ENCODE results near the gene NCF4. TPM values are rescaled to one million over a fixed set of nuclear protein-coding genes. Genes with fewer than 3 reads are reported as not detected.

The NCF4 gene
- polyA plus RNA-seq, 3 donors = 206 to 249 (median 209) TPM

DNA sequence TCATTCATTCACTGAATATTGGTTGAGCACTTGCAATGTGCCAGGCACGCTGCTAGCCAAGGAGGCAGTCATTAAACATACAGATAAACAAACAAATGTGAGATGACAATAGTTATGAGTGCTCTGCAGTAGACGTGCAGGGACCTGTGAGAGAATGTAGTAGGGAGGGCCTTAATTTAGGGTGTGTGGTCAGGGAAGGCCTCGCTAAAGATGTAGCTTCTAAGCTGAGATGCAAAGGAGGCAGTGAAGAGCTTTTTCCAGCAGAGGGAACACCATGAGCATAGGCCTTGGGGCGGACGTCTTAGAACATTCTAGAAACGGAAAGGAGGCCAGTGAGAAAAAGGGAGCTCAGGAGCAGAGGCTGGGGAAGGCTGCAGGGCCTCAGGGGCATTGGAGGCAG lies 789 bp upstream of the NCF4 start:
- H3K27ac Mint-ChIP-seq = peak overlapping the region; percentile 85 to 95 (median 90)
- Histone ChIP-seq H3K36me3 (replicated peaks in 1 of 2; ENCODE audit: control insufficient read depth in 1 of 2, insufficient read depth in 2 of 2, low read length in 2 of 2) (peaks cover 3 to 10% of the 10 kb centered on the region in 2 donors), H3K4me1 (ENCODE audit: control insufficient read depth in 1 of 2, insufficient read depth in 2 of 2, low read length in 2 of 2) (peaks cover 84 to 90% of the 10 kb centered on the region in 2 donors), H3K9me3 (replicated peaks in 1 of 2; ENCODE audit: control insufficient read depth in 1 of 2, insufficient read depth in 1 of 2, low read length in 2 of 2) (no peaks in the 10 kb centered on the region), H2AFZ (ENCODE audit: insufficient read depth, low read depth, low read length, poor library complexity, severe bottlenecking) (no peak overlapping the region), H3K27me3 (ENCODE audit: control insufficient read depth in 2 of 2, insufficient read depth in 2 of 2, low read length in 2 of 2) (no peaks in the 10 kb centered on the region), H3K4me3 (replicated peaks in 1 of 3; ENCODE audit: low read depth in 2 of 3, low read length in 3 of 3) (no peak overlapping the region), H3K4me2 (replicated peaks; ENCODE audit: extremely low read depth, low read length, poor library complexity, severe bottlenecking) (no peak overlapping the region), H3K27ac (ENCODE audit: low read depth in 1 of 2, low read length in 2 of 2) (peak overlapping the region; percentile 90 to 93), H3K9ac (ENCODE audit: insufficient read depth, low read length, poor library complexity, severe bottlenecking) (peak overlapping the region; percentile 86), H4K20me1 (ENCODE audit: insufficient read depth, low read length) (peaks cover 26% of the 10 kb centered on the region), H3K79me2 (ENCODE audit: insufficient read depth, low read length) (peaks cover 35% of the 10 kb centered on the region)
- 79% methylated on average over 5 of the region's 6 CpGs for WGBS (ENCODE audit: insufficient coverage)
- H3K4me1 Mint-ChIP-seq = peaks cover 87% of the 10 kb centered on the region
- peaks cover 14 to 16% of the 10 kb centered on the region in 2 donors for H3K36me3 Mint-ChIP-seq
- no peak overlapping the region for H3K4me3 Mint-ChIP-seq
- TF ChIP-seq, protein P1, sequence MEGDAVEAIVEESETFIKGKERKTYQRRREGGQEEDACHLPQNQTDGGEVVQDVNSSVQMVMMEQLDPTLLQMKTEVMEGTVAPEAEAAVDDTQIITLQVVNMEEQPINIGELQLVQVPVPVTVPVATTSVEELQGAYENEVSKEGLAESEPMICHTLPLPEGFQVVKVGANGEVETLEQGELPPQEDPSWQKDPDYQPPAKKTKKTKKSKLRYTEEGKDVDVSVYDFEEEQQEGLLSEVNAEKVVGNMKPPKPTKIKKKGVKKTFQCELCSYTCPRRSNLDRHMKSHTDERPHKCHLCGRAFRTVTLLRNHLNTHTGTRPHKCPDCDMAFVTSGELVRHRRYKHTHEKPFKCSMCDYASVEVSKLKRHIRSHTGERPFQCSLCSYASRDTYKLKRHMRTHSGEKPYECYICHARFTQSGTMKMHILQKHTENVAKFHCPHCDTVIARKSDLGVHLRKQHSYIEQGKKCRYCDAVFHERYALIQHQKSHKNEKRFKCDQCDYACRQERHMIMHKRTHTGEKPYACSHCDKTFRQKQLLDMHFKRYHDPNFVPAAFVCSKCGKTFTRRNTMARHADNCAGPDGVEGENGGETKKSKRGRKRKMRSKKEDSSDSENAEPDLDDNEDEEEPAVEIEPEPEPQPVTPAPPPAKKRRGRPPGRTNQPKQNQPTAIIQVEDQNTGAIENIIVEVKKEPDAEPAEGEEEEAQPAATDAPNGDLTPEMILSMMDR (IDR thresholded peaks at IDR 0.05) = no peak
- peaks cover 0 to 6% (median 0%) of the 10 kb centered on the region in 3 donors for H3K27me3 Mint-ChIP-seq (ENCODE audit: low read depth in 3 of 3)
- no peak for DNase-seq
- peaks cover 0 to 2% (median 0%) of the 10 kb centered on the region in 7 donors for H3K9me3 Mint-ChIP-seq
- intact Hi-C loops (cut with micrococcal nuclease) = loop anchor here in 1 of 2 donors (5.0 kb wide), 1 partner anchor 52 kb away; the partner anchor contains the start of gene CSF2RB

DNA sequence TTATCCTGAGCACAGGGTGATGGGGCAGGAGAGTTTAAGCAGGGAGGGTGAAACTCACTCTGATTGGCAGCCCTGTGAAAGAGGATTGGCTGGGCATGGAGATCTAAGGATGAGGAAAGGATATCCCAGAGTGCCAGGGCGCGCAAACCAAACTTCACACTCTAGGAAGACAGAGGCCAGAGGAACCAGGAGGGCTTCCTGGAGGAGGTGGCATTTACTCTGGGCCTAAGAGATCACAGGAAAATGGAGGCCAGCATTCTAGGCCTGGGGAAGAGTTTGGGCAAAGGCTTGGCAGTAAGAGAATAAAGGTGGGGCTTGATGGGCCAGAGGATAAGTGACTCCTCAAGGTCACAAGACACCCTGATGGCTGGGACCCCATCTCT lies 377 bp upstream of the NCF4 start:
- Histone ChIP-seq H3K4me1 (ENCODE audit: control insufficient read depth in 1 of 2, insufficient read depth in 2 of 2, low read length in 2 of 2) (peaks cover 87 to 93% of the 10 kb centered on the region in 2 donors), H3K36me3 (replicated peaks in 1 of 2; ENCODE audit: control insufficient read depth in 1 of 2, insufficient read depth in 2 of 2, low read length in 2 of 2) (peaks cover 7 to 15% of the 10 kb centered on the region in 2 donors), H3K4me2 (replicated peaks; ENCODE audit: extremely low read depth, low read length, poor library complexity, severe bottlenecking) (peak overlapping the region; percentile 73), H3K9me3 (replicated peaks in 1 of 2; ENCODE audit: control insufficient read depth in 1 of 2, insufficient read depth in 1 of 2, low read length in 2 of 2) (no peaks in the 10 kb centered on the region), H3K27me3 (ENCODE audit: control insufficient read depth in 2 of 2, insufficient read depth in 2 of 2, low read length in 2 of 2) (no peaks in the 10 kb centered on the region), H3K4me3 (replicated peaks in 1 of 3; ENCODE audit: low read depth in 2 of 3, low read length in 3 of 3) (no peak overlapping the region), H3K9ac (ENCODE audit: insufficient read depth, low read length, poor library complexity, severe bottlenecking) (peak overlapping the region; percentile 86), H3K27ac (ENCODE audit: low read depth in 1 of 2, low read length in 2 of 2) (peak overlapping the region; percentile 90 to 93), H3K79me2 (ENCODE audit: insufficient read depth, low read length) (peaks cover 35% of the 10 kb centered on the region), H2AFZ (ENCODE audit: insufficient read depth, low read depth, low read length, poor library complexity, severe bottlenecking) (no peak overlapping the region), H4K20me1 (ENCODE audit: insufficient read depth, low read length) (peaks cover 30% of the 10 kb centered on the region)
- no CpG with 5 or more reads among the region's 2 CpGs for WGBS (ENCODE audit: insufficient coverage)
- Mint-ChIP-seq H3K9me3 (peaks cover 0 to 2% (median 0%) of the 10 kb centered on the region in 7 donors), H3K27ac (peak overlapping the region; percentile 85 to 95 (median 90)), H3K27me3 (ENCODE audit: low read depth in 3 of 3) (peaks cover 0 to 6% (median 0%) of the 10 kb centered on the region in 3 donors), H3K36me3 (peaks cover 18 to 20% of the 10 kb centered on the region in 2 donors), H3K4me3 (peak overlapping the region; percentile 72 to 87), H3K4me1 (peaks cover 91% of the 10 kb centered on the region)
- no peak for DNase-seq
- intact Hi-C loops (cut with micrococcal nuclease) = loop anchor here in 1 of 2 donors (5.0 kb wide), 1 partner anchor 52 kb away; the partner anchor contains the start of gene CSF2RB
- TF ChIP-seq, protein P1 (IDR thresholded peaks at IDR 0.05) = no peak

Data from CD14-positive monocyte (primary cell).